HCT116 (cell line): ENCODE results near the gene IFIT5. TPM values are rescaled to one million over a fixed set of nuclear protein-coding genes. Genes with fewer than 3 reads are reported as not detected.

Experiments used
- ATAC-seq: fragments of 200-7000 bp; cut with Tn5 transposase; 2 replicates; pipeline ENCODE4 v1.9.1; 2020; ENCODE audit warnings: mild to moderate bottlenecking, moderate library complexity
- BruUV-seq: library from RNA; stranded (reverse); fragments of 400-500 nt; replicated peaks from 2 replicates; lab custom pipeline; 2021; lab: Mats Ljungman, UMichigan
- CTCF ChIA-PET: fragments of 300-600 bp; sonication (Branson Sonifier 250); formaldehyde crosslinking; loops from one replicate; lab custom pipeline; 2021; ENCODE audit warnings: antibody characterized with exemption; lab: Charles Lee
- POLR2A ChIA-PET: fragments of 300-600, 350-600 bp; sonication (Branson Sonifier 250); formaldehyde crosslinking; loops from one replicate; lab custom pipeline; 2021; ENCODE audit warnings: antibody characterized with exemption; lab: Charles Lee
- RAD21 ChIA-PET, 2 experiments: fragments of 300-600 bp; sonication (Branson Sonifier 250); formaldehyde crosslinking; loops; one replicate each; lab custom pipeline; 2023; ENCODE audit warnings: low total read pairs in 2 of 2; ENCODE audit not compliant: uncharacterized antibody in 2 of 2, unreplicated experiment in 2 of 2, low non-redundant PET in 1 of 2; lab: Charles Lee
- DNase-seq: peaks from one replicate; pipeline ENCODE4 v3.0.0-alpha.2; 2010; ENCODE audit warnings: low read depth, low spot score
- H2AFZ ChIP-seq: fragments of 200-600 bp; shearing (Covaris generic), sonication (generic); 2 replicates; pipeline ENCODE4 v1.6.1; 2017; ENCODE audit warnings: low read depth, mixed run types, mixed read lengths, antibody characterized with exemption, low read length; ENCODE audit not compliant: poor library complexity, severe bottlenecking
- H3K27ac ChIP-seq: 2 replicates; pipeline ENCODE4 v1.5.1; 2012; ENCODE audit warnings: low read depth, low read length
- H3K27me3 ChIP-seq: fragments of 200-600 bp; sonication (generic); 2 replicates; pipeline ENCODE4 v1.6.1; 2016; ENCODE audit warnings: mixed run types, low read length, mixed read lengths; ENCODE audit not compliant: insufficient read depth
- H3K36me3 ChIP-seq, 2 experiments: fragments of 200-500 bp in 1 of 2; fragments of 200-600 bp in 1 of 2; sonication (Bioruptor generic) in 1 of 2; sonication (generic) in 1 of 2; 2 replicates each; pipeline versions ENCODE4 v1.5.1 to v1.6.1; 2014 to 2016; ENCODE audit warnings: low read length in 2 of 2, inconsistent platforms in 1 of 2, mixed read lengths in 1 of 2, mixed run types in 1 of 2; ENCODE audit not compliant: insufficient read depth in 2 of 2, control insufficient read depth in 1 of 2
- H3K4me1 ChIP-seq, 2 experiments: fragments of 200-600 bp in 1 of 2; sonication (generic) in 1 of 2; 2 replicates each; pipeline versions ENCODE4 v1.5.1 to v1.6.1; 2012 to 2017; ENCODE audit warnings: low read length in 2 of 2, inconsistent platforms in 1 of 2, mild to moderate bottlenecking in 1 of 2, mixed read lengths in 1 of 2, mixed run types in 1 of 2, moderate library complexity in 1 of 2; ENCODE audit not compliant: insufficient read depth in 2 of 2, control insufficient read depth in 1 of 2
- H3K4me2 ChIP-seq: fragments of 200-600 bp; sonication (generic); 2 replicates; pipeline ENCODE4 v1.6.1; 2017; ENCODE audit warnings: mixed run types, low read length, mixed read lengths
- H3K4me3 ChIP-seq, 2 experiments: fragments of 200-600 bp in 1 of 2; sonication (generic) in 1 of 2; replicated peaks in 1 of 2; 2 replicates each; pipeline ENCODE4 v1.5.1; 2011 to 2016; ENCODE audit warnings: low read length in 2 of 2, control low read depth in 1 of 2, low read depth in 1 of 2, mild to moderate bottlenecking in 1 of 2, mixed read lengths in 1 of 2, mixed run types in 1 of 2
- H3K79me2 ChIP-seq: fragments of 200-600 bp; sonication (generic); 2 replicates; pipeline ENCODE4 v1.6.1; 2017; ENCODE audit warnings: mild to moderate bottlenecking, mixed run types, low read length, moderate library complexity, mixed read lengths; ENCODE audit not compliant: insufficient read depth
- H3K9ac ChIP-seq: fragments of 200-600 bp; sonication (generic); 2 replicates; pipeline ENCODE4 v1.6.1; 2016; ENCODE audit warnings: low read length, mixed read lengths
- H3K9me2 ChIP-seq: fragments of 200-600 bp; sonication (generic), shearing (Covaris generic); 2 replicates; pipeline ENCODE4 v1.6.1; 2017; ENCODE audit warnings: mixed run types, mild to moderate bottlenecking, moderate library complexity; ENCODE audit not compliant: insufficient read depth
- H3K9me3 ChIP-seq, 2 experiments: fragments of 200-500 bp in 1 of 2; fragments of 200-600 bp in 1 of 2; sonication (Bioruptor generic) in 1 of 2; sonication (generic) in 1 of 2; 2 replicates each; pipeline ENCODE4 v1.6.1; 2014 to 2017; ENCODE audit warnings: low read length in 2 of 2, mixed read lengths in 2 of 2, inconsistent platforms in 1 of 2, low read depth in 1 of 2, mild to moderate bottlenecking in 1 of 2, mixed run types in 1 of 2, moderate library complexity in 1 of 2; ENCODE audit not compliant: control insufficient read depth in 1 of 2, insufficient read depth in 1 of 2
- H4K20me1 ChIP-seq: fragments of 200-600 bp; sonication (generic), shearing (Covaris generic); 2 replicates; pipeline ENCODE4 v1.6.1; 2017; ENCODE audit warnings: mixed run types, mild to moderate bottlenecking, moderate library complexity; ENCODE audit not compliant: insufficient read depth
- CEBPB ChIP-seq: IDR thresholded peaks from 2 replicates; pipeline ENCODE4 v1.6.1; 2012; ENCODE audit warnings: low read depth
- EGR1 ChIP-seq: IDR thresholded peaks from 2 replicates; pipeline ENCODE4 v1.6.1; 2012; ENCODE audit warnings: low read depth
- ELF1 ChIP-seq: IDR thresholded peaks from 2 replicates; pipeline ENCODE4 v1.6.1; 2012; ENCODE audit warnings: low read depth, borderline replicate concordance
- EZH2phosphoT487 ChIP-seq: fragments of 200-600 bp; IDR thresholded peaks from 2 replicates; pipeline ENCODE4 v1.6.1; 2018; ENCODE audit warnings: antibody characterized with exemption, borderline replicate concordance
- SRF ChIP-seq: IDR thresholded peaks from 2 replicates; pipeline ENCODE4 v1.6.1; 2012; ENCODE audit warnings: low read depth
- YY1 ChIP-seq: IDR thresholded peaks from 2 replicates; pipeline ENCODE4 v1.6.1; 2011; ENCODE audit warnings: low read length, low read depth, moderate library complexity, mild to moderate bottlenecking; ENCODE audit not compliant: insufficient replicate concordance; ENCODE audit errors: extremely low read depth
- ZBTB33 ChIP-seq: IDR thresholded peaks from 2 replicates; pipeline ENCODE4 v1.6.1; 2011; ENCODE audit warnings: mild to moderate bottlenecking, low read length, moderate library complexity; ENCODE audit not compliant: insufficient replicate concordance; ENCODE audit errors: extremely low read depth
- ZFX ChIP-seq: fragments of 450-650 bp; IDR thresholded peaks from 2 replicates; pipeline ENCODE4 v1.6.1; 2017
- intact Hi-C: fragments of 100-400 bp; cut with micrococcal nuclease; formaldehyde crosslinking; loops from 2 replicates; pipeline ENCODE4 v1.10.0; 2022
- total RNA-seq: library from RNA; stranded (reverse); gene quantifications from one replicate; pipeline ENCODE4 v1.2.1, GENCODE V29; 2021; ENCODE audit not compliant: unreplicated experiment

Gene IFIT5
- total RNA-seq, 1 experiment from 2014 or later = 11.1 TPM

- TF ChIP-seq ZBTB33 (no peak), YY1 (no peak)
- TF ChIP-seq, all 23 proteins: peak for 0
These were observed 19.2 kb upstream of the IFIT5 start (continued) for GRCh38 chr10:89395141-89395540.

GRCh38 chr10:89398003-89398749 lies 16.2 kb upstream of the IFIT5 start:
- Histone ChIP-seq H3K9me3 (no peaks in the 10 kb centered on the region), H3K9me2 (no peaks in the 10 kb centered on the region), H3K79me2 (no peaks in the 10 kb centered on the region), H3K4me2 (no peak overlapping the region), H3K9ac (no peak overlapping the region), H3K36me3 (no peaks in the 10 kb centered on the region), H4K20me1 (no peaks in the 10 kb centered on the region), H3K4me3 (no peak overlapping the region), H3K4me1 (peaks cover 0 to under 1% of the 10 kb centered on the region in 2 experiments; a peak in 2 of 4 replicates), H3K27me3 (no peaks in the 10 kb centered on the region), H2AFZ (no peak overlapping the region), H3K27ac (no peak overlapping the region)
- BruUV-seq = no TSS peak
- DNase-seq (no peak), ATAC-seq (no peak)
- TF ChIP-seq ELF1 (no peak), ZFX (no peak), ZBTB33 (no peak), CEBPB (no peak), EGR1 (no peak), EZH2phosphoT487 (no peak), SRF (no peak)
- intact Hi-C loops = no loop called here
- RAD21 ChIA-PET = no interaction called here
- CTCF ChIA-PET = no interaction called here
- POLR2A ChIA-PET = no interaction called here
